GM23248 (cell line): ENCODE measurements around the gene KCNJ6. TPM values are rescaled to one million over a fixed set of nuclear protein-coding genes. Genes with fewer than 3 reads are reported as not detected.

Experiments
- DNase-seq: peaks from one replicate; pipeline ENCODE4 v3.0.0-alpha.2; 2015
- H2AFZ ChIP-seq: fragments of 200-600 bp; sonication (generic); 2 replicates; pipeline ENCODE4 v1.6.1; 2016; ENCODE audit warnings: antibody characterized with exemption
- H3F3A ChIP-seq: fragments of 200-600 bp; sonication (generic); 2 replicates; pipeline ENCODE4 v1.6.1; 2016; ENCODE audit warnings: mild to moderate bottlenecking, antibody characterized with exemption, mixed run types; ENCODE audit not compliant: insufficient read depth
- H3K27ac ChIP-seq: fragments of 200-600 bp; sonication (generic); 2 replicates; pipeline ENCODE4 v1.5.1; 2016; ENCODE audit warnings: mild to moderate bottlenecking
- H3K27me3 ChIP-seq: fragments of 200-600 bp; sonication (generic); replicated peaks from 2 replicates; pipeline ENCODE4 v1.6.1; 2016; ENCODE audit warnings: mild to moderate bottlenecking; ENCODE audit not compliant: insufficient read depth
- H3K36me3 ChIP-seq: fragments of 200-600 bp; sonication (generic); 2 replicates; pipeline ENCODE4 v1.6.1; 2016; ENCODE audit warnings: low read depth, mild to moderate bottlenecking
- H3K4me1 ChIP-seq: fragments of 200-600 bp; sonication (generic); 2 replicates; pipeline ENCODE4 v1.6.1; 2016; ENCODE audit warnings: mild to moderate bottlenecking; ENCODE audit not compliant: insufficient read depth
- H3K4me2 ChIP-seq: fragments of 200-600 bp; sonication (generic); one replicate; pipeline ENCODE4 v1.6.1; 2016; ENCODE audit warnings: mild to moderate bottlenecking; ENCODE audit not compliant: unreplicated experiment
- H3K4me3 ChIP-seq: fragments of 200-600 bp; sonication (generic); 2 replicates; pipeline ENCODE4 v1.5.1; 2016; ENCODE audit warnings: mild to moderate bottlenecking
- H3K79me2 ChIP-seq: fragments of 200-600 bp; sonication (generic); 2 replicates; pipeline ENCODE4 v1.6.1; 2016; ENCODE audit warnings: mild to moderate bottlenecking; ENCODE audit not compliant: insufficient read depth
- H3K9ac ChIP-seq: fragments of 200-600 bp; sonication (generic); 2 replicates; pipeline ENCODE4 v1.6.1; 2016; ENCODE audit warnings: mild to moderate bottlenecking
- H3K9me2 ChIP-seq: fragments of 200-600 bp; sonication (generic); 2 replicates; pipeline ENCODE4 v1.6.1; 2016; ENCODE audit warnings: mixed run types, mild to moderate bottlenecking, moderate library complexity; ENCODE audit not compliant: insufficient read depth
- H3K9me3 ChIP-seq: fragments of 200-600 bp; sonication (generic); one replicate; pipeline ENCODE4 v1.6.1; 2017; ENCODE audit warnings: low read depth
- H4K20me1 ChIP-seq: fragments of 200-600 bp; sonication (generic); 2 replicates; pipeline ENCODE4 v1.6.0; 2016; ENCODE audit not compliant: insufficient read depth
- EZH2 ChIP-seq: fragments of 200-600 bp; sonication (generic); IDR thresholded peaks from 2 replicates; pipeline ENCODE4 v1.6.1; 2018; ENCODE audit warnings: antibody characterized with exemption, mild to moderate bottlenecking; ENCODE audit not compliant: insufficient read depth, poor library complexity, severe bottlenecking
- EZH2phosphoT487 ChIP-seq: fragments of 200-600 bp; sonication (generic); IDR thresholded peaks from 2 replicates; pipeline ENCODE4 v1.6.1; 2018; ENCODE audit warnings: antibody characterized with exemption, moderate library complexity, mild to moderate bottlenecking, low read depth; ENCODE audit not compliant: insufficient read depth
- WGBS, 2 experiments: methylation state at CpG; one replicate each; pipeline ENCODE4 v1.1.6; 2015 to 2017; ENCODE audit warnings: low lambda C conversion rate in 2 of 2, low coverage in 1 of 2; ENCODE audit errors: missing lambda C conversion rate in 2 of 2; 5-methylcytosine and 5-hydroxymethylcytosine counted together
- in situ Hi-C: fragments of 300-500 bp; cut with MboI; formaldehyde crosslinking; loops from 2 replicates; pipeline ENCODE4 v1.15.0; 2020
- polyA plus RNA-seq: library from polyadenylated mRNA; unstranded; fragments of >200 nt; fragmentation: Nextera tagmentation; extraction: Ambion mirVana; gene quantifications from 2 replicates; pipeline ENCODE4 v1.2.1, GENCODE V29; 2016
- total RNA-seq: library from RNA; depleted of rRNA; stranded (reverse); fragments of >200 nt; shearing (Covaris generic); gene quantifications from 2 replicates; pipeline ENCODE4 v1.2.3, GENCODE V29; 2014

Gene KCNJ6
- total and polyA plus RNA-seq, 2 experiments from 2014 or later, result 0.11 TPM; not detected in 1

DNA sequence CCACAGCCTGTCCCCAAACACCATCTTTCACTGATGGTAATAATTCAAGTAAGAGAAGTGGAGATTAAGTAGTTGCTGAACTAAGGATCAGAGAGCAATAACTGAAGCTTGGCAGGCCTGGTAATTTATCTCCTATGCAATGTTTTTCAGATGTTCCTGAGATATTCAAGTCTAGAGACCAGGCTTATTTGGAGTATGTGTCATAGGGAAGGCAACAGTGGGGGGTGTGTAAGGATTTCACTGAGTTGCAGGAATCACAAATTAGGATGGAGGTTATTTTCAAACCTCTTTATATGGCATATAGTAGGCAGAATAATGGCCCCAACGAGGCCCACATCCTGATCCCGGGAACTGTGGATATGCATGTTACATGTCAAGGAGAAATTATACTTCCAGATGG is 171.7 kb downstream of the KCNJ6 start:
- Histone ChIP-seq H3K36me3 (no peaks in the 10 kb centered on the region), H3K4me2 (no peak overlapping the region), H2AFZ (no peak overlapping the region), H3K27me3 (0 out of 2 replicates have a peak, but pooled peaks cover 7% of the 10 kb centered on the region), H3K79me2 (no peaks in the 10 kb centered on the region), H3K9me2 (no peaks in the 10 kb centered on the region), H4K20me1 (no peaks in the 10 kb centered on the region), H3K4me3 (no peak overlapping the region), H3F3A (peaks cover 8% of the 10 kb centered on the region; the same call in 1 of the 2 replicates), H3K9ac (no peak overlapping the region), H3K27ac (no peak overlapping the region), H3K9me3 (no peaks in the 10 kb centered on the region), H3K4me1 (peaks cover 14% of the 10 kb centered on the region)
- peak; percentile 18 for DNase-seq
- WGBS, 2 experiments, result 26 to 31% methylated on average over 2 of the region's 2 CpGs
- TF ChIP-seq EZH2, result no peak
- no peak for TF ChIP-seq EZH2phosphoT487
- in situ Hi-C loops, result no loop called here

DNA sequence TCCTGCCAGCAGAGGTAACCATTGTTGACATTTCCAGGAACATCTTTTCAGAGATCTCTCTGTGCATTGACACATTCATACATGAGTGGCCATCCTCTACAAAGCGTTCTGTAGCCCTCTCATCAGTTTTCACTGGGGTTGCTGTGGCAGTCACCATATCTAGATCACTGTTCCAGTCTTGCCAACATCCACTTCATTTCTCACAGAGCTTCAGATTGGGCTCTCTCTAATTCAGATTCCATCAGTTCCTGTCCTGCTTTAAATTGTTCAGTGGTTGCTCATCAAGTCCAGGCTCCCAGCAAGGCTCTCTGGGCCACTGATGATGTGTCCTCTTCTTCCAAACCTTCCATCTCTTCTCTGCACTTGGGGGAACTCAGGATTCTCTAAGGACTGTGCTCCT is 173.7 kb downstream of the KCNJ6 start:
- Histone ChIP-seq H3K36me3 (no peaks in the 10 kb centered on the region), H3K4me1 (peaks cover 14% of the 10 kb centered on the region), H3K27ac (no peak overlapping the region), H2AFZ (no peak overlapping the region), H3K79me2 (no peaks in the 10 kb centered on the region), H3K9me2 (no peaks in the 10 kb centered on the region), H3K4me2 (no peak overlapping the region), H3F3A (peaks cover 8% of the 10 kb centered on the region; the same call in 1 of the 2 replicates), H3K4me3 (no peak overlapping the region), H3K27me3 (peaks cover 19% of the 10 kb centered on the region), H3K9me3 (no peaks in the 10 kb centered on the region), H4K20me1 (no peaks in the 10 kb centered on the region), H3K9ac (no peak overlapping the region)
- peak; percentile 62 for DNase-seq
- 48 to 57% methylated on average over 1 of the region's 1 CpG for WGBS, 2 experiments
- TF ChIP-seq EZH2, result no peak
- no peak for TF ChIP-seq EZH2phosphoT487
- in situ Hi-C loops, result no loop called here

DNA sequence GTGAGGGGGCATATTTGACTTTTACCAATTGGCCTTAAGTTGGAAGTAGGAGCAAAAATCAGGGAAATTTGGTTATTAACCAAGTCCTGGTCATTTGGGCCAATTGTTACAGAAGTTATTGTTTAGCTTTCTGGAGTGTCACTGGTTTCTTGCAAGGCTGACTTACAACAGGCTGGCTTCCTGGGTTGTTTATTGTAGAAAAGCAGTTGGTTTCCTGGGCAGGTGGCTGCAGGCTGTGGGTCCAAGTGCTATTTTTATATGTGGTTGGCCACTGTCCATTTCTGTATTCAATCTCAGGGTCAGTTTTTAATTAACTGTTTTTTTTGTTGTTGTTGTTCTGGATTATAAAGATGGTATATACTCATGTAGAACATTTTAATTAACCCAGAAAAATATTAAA is 174.1 kb downstream of the KCNJ6 start:
- peaks cover 14% of the 10 kb centered on the region for H3K4me1 ChIP-seq
- no peak overlapping the region for H3K4me3 ChIP-seq
- peaks cover 19% of the 10 kb centered on the region for H3K27me3 ChIP-seq
- TF ChIP-seq EZH2 (no peak), EZH2phosphoT487 (no peak)
- no peak overlapping the region for H3K4me2 ChIP-seq
- H3K9me3 ChIP-seq, result no peaks in the 10 kb centered on the region
- H3F3A ChIP-seq, result peaks cover 8% of the 10 kb centered on the region; the same call in 1 of the 2 replicates
- H3K79me2 ChIP-seq, result no peaks in the 10 kb centered on the region
- no peaks in the 10 kb centered on the region for H3K36me3 ChIP-seq
- no peak for DNase-seq
- H4K20me1 ChIP-seq, result no peaks in the 10 kb centered on the region
- H3K27ac ChIP-seq, result no peak overlapping the region
- in situ Hi-C loops, result no loop called here
- H3K9ac ChIP-seq, result no peak overlapping the region
- H2AFZ ChIP-seq, result no peak overlapping the region
- no peaks in the 10 kb centered on the region for H3K9me2 ChIP-seq

DNA sequence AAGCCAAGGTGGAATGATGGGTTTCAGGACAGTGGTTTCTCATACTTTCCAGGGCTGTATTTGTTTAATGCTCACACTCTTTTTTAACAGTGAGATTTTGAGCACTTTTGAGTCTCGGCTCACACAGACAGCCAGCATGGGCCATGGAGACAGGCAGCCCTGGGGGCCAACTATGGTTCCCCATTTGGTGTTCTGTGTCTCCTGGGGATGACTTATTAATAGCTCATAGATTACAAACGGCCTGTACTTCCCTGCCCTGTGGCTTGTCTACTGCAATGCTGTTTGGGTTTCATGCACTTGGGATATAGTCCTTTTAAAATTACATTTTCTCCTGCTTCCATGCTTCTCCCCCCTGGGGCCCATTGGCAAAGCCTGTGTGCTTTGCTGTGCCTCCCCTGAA is 178.3 kb downstream of the KCNJ6 start:
- in situ Hi-C loops, result no loop called here
- DNase-seq, result no peak
- Histone ChIP-seq H3K27me3 (peaks cover 50% of the 10 kb centered on the region), H4K20me1 (no peaks in the 10 kb centered on the region), H3K4me1 (peaks cover 10% of the 10 kb centered on the region; the same call in 1 of the 2 replicates), H3K79me2 (no peaks in the 10 kb centered on the region), H3K9me2 (no peaks in the 10 kb centered on the region), H3K27ac (no peak overlapping the region), H3K36me3 (no peaks in the 10 kb centered on the region), H2AFZ (no peak overlapping the region), H3K9ac (no peak overlapping the region), H3F3A (peaks cover 8% of the 10 kb centered on the region; the same call in 1 of the 2 replicates), H3K4me3 (no peak overlapping the region), H3K4me2 (no peak overlapping the region), H3K9me3 (no peaks in the 10 kb centered on the region)
- WGBS, 2 experiments, result 39 to 44% methylated on average over 2 of the region's 2 CpGs
- TF ChIP-seq EZH2 (no peak), EZH2phosphoT487 (no peak)

DNA sequence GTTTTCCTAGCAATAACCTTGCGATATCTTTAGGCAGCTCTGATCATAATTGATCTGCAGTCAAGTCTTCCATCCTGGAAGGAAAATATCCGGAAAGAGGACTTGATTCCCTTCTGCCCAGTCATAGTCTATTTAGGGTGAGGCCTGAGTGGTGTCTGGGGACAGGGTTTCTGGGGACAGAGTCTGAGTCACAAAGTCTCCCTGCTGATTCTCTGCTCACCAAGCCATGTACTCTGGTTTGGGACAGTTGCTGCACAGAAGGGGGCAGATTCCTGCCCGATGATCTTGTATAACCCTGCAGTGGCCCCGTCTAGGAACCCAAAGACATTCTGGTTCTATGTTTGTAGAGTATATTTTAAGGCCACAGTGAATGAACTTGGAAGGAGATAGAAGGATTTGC is 178.8 kb downstream of the KCNJ6 start:
- DNase-seq, result no peak
- in situ Hi-C loops, result no loop called here
- H3K9me3 ChIP-seq, result no peaks in the 10 kb centered on the region
- no peaks in the 10 kb centered on the region for H3K36me3 ChIP-seq
- H3K4me3 ChIP-seq, result no peak overlapping the region
- H3K4me1 ChIP-seq, result peaks cover 5% of the 10 kb centered on the region; the same call in 1 of the 2 replicates
- H3K27me3 ChIP-seq, result peaks cover 53% of the 10 kb centered on the region
- no peak overlapping the region for H3K9ac ChIP-seq
- H3F3A ChIP-seq, result peaks cover 6% of the 10 kb centered on the region; the same call in 1 of the 2 replicates
- H2AFZ ChIP-seq, result no peak overlapping the region
- H3K79me2 ChIP-seq, result no peaks in the 10 kb centered on the region
- 34 to 35% methylated on average over 4 of the region's 4 CpGs for WGBS, 2 experiments
- no peak overlapping the region for H3K27ac ChIP-seq
- TF ChIP-seq EZH2, result no peak
- no peak for TF ChIP-seq EZH2phosphoT487
- H4K20me1 ChIP-seq, result no peaks in the 10 kb centered on the region
- no peaks in the 10 kb centered on the region for H3K9me2 ChIP-seq
- peak overlapping the region; percentile 20 for H3K4me2 ChIP-seq
